ENCODE data around the gene SLC2A9.

DNA sequence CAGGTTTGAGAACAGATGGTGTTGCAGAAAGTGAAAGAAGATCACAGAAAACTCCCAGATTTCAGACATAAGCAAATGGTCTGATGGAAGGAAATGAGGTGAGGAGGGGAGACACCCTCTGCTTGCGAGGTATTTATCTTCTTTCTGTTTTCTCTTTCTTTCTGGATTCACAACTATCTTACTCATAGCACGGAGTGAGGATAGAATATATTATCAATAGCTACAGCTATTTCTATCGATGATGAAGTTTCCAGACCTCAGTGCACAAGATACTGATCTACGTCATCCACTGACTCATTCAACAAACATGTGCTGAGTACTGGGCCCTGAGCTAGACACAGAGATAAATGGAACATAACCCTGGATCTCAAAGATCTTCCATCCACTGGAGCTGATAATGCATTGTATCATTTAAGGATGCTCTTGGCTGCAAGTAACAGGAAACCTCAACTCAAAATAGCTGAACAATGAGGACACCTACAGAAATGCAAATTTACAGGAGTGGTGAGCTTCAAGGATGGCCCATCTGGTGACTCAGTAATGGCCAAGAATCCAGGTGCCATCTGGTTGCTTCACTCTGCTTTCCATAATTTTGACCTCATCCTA is 21.2 kb downstream of the SLC2A9 start:
- no peak for TF ChIP-seq POLR2AphosphoS5 (IDR thresholded peaks at IDR 0.05)
- TF ChIP-seq, protein P1, sequence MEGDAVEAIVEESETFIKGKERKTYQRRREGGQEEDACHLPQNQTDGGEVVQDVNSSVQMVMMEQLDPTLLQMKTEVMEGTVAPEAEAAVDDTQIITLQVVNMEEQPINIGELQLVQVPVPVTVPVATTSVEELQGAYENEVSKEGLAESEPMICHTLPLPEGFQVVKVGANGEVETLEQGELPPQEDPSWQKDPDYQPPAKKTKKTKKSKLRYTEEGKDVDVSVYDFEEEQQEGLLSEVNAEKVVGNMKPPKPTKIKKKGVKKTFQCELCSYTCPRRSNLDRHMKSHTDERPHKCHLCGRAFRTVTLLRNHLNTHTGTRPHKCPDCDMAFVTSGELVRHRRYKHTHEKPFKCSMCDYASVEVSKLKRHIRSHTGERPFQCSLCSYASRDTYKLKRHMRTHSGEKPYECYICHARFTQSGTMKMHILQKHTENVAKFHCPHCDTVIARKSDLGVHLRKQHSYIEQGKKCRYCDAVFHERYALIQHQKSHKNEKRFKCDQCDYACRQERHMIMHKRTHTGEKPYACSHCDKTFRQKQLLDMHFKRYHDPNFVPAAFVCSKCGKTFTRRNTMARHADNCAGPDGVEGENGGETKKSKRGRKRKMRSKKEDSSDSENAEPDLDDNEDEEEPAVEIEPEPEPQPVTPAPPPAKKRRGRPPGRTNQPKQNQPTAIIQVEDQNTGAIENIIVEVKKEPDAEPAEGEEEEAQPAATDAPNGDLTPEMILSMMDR (IDR thresholded peaks at IDR 0.05) = no peak
